NCI-H2196 (cell line): ENCODE data around the gene YBX1.

Experiments used
- DNase-seq: peaks from one replicate; lab custom pipeline; 2025; ENCODE audit not compliant: unreplicated experiment; lab: John Stamatoyannopoulos, UW

The YBX1 gene

DNA sequence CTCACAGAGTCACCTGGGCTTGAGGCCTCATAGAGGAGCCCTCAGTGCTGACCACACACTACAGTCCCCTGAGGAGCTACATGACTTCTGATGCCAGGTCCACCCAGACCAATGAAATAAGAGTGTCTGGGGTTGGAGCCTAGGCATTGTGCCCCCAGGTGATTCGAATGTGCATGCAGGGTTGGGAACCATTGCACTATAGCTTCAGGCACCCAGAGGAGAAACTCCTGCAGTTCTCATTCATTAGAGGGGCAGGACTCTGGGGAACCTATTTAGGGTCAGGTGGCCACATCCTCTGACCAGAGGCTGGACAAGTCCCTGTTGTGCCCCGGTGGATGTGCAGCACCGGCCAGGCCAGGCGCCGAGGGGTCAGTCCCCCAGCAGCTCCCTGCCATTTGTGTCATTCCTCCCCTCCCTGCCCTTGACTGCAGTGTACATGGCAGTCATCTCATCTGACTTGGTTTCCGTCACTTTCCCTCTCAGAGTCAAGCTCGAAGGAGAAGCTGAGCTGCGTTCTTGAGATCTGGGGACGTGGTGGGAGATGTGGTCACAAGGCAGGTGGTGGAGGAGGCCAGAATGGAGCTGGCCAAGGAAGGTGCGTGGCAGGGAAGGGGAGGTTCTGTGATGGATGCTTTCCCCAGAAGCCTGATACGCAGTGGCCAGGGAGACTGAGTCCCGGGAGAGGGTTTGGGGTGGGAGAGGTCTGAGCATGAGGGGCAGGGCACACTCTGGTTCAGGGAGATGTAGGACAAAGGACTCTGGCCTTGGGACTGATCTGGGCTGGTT, 51.4 kb downstream of the YBX1 start:
- DNase-seq: no peak

DNA sequence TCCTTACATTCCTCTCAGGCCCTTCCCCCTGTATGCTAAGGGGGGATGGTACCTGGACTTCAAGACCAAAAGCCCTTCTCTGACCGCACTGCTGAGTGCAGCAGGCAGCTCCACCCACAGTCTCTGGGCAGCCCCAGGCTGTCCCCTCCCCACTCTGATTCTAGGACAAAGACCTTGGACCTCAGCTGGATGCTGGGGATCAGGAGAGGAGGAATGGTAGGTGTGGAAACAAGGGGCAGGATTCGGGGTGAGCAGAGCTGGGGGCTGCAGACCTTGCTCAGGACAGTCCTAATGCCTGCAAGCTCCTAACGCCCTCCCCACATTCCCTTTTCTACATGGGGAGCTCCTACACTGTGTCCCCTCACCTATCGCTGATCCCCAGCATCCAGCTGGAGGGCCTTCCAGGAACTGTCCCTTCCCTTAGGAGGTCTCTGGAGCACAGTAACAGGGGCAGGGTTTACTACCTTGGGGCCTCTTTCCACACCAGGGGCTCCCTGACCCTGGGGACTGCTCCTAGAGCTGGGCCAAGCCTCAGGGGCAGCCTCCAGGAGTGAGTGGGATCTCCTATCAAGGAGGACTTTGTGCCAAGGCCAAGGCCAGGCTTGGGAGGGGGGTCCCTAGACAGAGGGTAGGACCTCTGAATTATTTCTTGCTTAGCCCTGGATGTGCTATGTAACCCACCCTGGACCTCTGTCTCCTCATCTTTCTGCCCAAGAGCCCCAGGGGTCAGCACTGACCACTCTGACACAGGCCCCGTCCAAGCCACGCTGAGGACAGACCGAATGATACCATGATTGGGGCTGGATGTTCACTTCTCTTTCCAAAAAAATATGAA, 52.2 kb downstream of the YBX1 start:
- DNase-seq: no peak

DNA sequence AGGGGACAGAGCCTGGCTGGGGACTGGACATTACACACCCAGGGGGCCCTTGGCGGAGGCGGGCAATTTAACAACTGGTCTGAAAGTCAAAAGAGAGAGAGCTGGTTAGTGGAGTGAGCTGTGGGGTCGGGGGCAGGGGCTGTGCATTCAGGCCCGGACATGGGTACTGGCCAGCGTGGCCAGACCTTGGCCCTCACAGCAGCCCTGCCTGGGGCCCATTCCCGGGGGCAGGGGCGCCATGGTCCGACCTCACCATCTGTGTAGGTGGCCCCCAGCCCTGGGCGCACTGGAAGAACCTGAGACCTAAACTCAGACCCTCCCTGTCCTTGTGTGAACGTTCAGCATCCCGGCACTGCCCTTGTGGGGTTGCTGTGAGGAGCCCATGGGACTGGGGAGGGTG, 52.8 kb downstream of the YBX1 start:
- DNase-seq: no peak

DNA sequence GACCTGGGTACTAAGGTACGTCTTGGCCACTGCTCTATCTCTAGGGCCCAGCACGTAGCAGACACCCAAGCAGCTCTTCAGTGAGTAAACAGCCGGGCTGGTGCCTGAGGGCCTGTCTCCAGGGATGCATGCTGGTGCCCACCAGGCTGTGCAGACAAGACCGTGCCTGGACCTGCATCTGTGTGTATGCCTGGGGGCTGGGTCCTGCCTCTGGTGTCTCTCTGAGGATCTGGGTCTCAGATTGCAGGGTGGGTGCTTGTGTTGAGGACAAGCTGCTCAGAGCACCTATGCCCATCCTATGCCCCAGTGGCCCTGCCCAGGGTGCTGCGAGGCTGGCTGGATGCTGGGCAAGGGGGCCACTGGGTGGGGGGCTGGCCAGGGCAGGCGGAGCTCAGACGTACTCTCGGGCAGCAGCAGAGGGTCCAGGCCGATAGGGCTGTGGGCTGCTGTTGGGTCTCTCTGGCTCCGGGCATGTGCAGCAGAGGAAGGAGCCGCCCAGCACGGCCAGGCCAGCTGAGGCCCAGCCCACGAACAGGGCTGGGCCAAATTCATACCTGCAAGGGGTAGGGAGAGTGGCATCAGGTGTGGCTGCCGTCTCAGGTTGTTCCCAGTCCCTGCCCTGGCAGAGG, 53.4 kb downstream of the YBX1 start:
- DNase-seq: no peak

DNA sequence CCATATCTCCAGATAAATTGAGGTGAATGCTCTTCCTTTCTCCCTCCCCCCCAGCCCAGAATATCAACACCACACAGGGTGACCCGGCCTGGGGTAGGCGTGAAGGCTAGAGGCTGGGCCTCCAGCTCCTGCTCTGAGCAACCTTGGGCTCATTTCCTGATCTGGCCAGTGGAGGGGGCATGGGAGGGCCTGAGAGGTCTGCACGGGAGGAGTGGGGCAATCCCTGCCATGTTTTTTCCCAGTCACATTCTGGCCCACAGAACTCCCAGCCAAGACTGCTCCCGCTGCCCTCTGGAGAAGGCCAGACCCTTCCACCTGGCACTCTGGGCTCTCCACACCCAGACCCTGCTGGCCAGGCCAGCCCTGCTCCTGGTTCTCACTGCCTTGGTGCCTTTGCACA, 53.9 kb downstream of the YBX1 start:
- DNase-seq: peak; percentile 11

DNA sequence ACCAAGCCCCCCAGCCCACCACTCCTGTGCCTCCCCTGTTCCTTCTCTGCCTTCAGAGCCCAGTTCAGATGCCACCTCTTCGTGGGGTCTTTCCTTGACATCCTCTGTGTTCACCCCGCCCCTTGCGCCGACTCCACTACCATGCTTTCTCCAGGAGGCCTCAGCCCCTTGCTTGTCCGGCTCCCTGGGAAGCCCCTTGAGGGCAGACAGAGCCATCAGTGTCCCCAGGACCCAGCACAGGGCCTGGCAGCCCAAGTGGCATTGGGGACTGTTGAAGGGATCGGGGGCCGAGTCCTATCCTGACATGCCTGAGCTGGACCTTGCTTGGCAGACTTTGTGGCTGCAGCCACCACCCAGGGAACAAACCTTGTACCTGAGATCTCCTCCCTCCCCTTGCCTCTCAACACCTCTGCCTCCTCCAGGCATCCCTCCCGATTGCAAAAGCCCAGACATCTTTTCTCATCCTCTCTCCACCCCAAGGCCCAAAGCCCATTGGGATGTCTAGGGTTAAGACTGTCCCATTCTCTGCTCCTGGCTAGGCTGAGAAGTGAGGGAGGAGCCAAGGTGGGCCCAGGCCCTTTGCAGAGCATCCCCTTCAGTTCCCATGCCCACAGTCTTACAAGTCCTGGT, 54.5 kb downstream of the YBX1 start:
- no peak for DNase-seq

DNA sequence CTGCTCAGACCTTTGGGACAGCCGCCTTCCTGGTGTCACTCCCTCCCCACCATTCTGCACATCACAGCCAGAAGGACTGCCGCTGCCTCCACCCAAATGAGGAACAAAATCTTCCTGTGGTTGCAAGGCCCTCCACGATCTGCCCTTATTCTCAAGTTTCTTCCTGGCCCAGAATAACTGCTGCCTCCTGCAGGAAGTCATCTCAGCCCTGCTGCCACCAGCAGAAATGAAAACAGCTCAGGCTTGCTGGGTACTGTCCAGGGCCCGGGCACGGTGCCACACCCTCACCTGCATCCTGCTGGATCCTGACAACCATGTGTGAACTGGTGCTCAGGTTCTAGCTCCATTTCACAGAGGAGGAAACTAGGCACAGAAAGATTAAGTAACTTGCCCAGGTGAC, 55.0 kb downstream of the YBX1 start:
- peak; percentile 78 for DNase-seq

DNA sequence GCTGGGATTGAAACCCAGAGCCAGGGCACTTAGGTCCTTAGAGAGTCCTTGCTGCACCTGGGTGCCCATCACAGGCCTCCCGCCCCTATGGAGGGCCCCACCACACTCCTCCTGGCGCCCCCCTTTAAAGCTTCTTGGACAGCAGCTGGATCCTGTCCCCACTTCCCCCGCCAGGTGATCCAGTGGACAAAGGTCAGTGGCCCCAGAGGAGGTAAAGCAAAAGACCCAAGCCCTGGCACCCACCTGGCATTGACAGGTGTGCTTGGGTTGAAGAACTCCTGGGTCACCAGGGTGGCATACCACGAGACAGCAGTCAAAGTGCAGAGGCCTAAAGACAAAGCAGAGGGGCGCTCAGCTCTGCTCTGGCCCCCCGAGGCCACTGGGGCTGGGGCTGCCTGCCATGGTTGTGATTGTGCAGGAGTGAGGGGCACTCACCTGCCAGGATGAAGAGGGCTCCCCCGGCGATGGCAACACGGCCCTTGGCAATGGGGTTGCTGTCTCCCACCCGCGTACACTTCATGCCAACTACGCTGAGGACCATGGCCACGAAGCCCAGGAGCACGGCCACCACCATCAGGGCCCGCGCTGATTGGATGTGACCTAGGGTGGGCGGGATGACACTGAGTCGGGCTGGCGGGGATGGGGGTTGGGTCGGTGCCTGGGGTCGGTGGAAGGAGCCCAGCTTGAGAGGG, 55.9 kb downstream of the YBX1 start:
- DNase-seq: no peak

DNA sequence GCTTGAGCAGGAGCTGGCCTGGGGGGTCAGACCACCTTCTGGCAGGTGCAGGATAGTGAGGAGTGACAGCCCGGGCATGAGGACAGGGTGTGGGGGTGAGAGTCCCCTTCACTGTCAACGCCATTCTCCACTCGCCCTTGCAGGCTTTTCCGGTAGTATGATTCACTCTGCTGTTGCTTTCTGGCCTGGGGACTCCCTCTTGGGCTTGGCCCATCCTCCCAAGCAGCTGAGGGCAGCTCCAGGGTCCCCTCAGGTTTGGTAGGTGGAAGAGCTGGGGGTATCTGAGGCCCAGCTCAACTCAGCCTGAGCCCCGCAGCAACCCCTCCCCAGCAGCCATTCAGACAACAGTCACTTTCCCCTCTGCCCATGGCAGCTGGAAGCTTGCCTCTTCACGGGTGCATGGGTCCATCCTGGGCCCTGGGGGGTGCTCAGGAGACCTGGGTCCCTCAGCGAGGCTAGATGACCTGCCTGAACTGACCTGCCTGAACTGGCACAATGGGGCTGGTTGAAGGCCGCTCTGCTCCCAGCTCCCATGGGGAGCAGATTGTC, 56.5 kb downstream of the YBX1 start:
- no peak for DNase-seq

DNA sequence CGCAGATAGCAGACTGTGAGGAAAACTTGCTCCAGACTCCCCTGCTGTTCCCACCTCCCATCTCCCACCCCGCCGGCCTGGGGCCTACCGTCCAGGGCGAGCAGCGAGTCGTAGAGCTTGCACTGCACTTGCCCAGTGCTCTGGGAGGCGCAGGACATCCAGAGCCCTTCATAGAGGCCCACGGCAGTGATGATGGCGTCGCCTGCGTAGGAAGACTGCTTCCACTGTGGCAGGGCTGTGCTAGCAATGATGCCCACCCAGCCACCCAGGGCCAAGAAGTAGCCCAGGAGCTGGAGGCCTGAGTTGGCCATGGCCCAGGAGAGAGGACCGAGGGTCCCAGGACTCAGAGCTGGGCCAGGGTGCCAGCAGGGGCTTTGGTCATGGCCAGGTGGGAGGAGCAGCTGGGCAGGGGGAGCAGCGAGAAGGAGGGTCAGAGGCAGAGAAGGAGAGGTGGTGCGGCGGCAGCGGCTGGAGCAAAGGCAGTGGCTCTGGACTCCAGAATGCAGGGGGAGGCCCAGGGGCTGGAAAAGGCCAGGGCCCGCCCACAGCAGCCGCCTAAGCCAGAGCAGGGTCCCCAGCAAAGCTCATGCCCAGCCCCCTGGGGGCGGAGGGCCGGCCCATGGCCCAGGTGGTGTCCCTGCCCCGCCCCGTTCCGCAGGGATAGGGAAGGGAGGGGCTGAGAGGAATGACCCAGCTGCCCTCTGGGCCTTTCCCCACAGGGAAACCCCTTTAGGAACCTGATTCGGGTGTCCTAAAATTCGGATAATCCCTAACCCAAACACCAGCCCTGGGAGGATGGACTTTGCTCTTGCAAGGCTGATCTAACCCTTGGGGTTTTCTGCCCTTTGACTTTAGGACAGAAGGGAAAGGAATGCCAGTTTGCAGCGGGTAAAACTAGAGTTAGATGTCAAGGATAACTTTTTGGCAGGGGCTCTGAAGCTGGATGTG, 57.8 kb downstream of the YBX1 start, which contains the start of gene CLDN19:
Gene CLDN19 (minus strand): TSS at position 484 of the 948 bp plus-strand sequence. CDS start 173 bp downstream, at position 311.
- DNase-seq: no peak

DNA sequence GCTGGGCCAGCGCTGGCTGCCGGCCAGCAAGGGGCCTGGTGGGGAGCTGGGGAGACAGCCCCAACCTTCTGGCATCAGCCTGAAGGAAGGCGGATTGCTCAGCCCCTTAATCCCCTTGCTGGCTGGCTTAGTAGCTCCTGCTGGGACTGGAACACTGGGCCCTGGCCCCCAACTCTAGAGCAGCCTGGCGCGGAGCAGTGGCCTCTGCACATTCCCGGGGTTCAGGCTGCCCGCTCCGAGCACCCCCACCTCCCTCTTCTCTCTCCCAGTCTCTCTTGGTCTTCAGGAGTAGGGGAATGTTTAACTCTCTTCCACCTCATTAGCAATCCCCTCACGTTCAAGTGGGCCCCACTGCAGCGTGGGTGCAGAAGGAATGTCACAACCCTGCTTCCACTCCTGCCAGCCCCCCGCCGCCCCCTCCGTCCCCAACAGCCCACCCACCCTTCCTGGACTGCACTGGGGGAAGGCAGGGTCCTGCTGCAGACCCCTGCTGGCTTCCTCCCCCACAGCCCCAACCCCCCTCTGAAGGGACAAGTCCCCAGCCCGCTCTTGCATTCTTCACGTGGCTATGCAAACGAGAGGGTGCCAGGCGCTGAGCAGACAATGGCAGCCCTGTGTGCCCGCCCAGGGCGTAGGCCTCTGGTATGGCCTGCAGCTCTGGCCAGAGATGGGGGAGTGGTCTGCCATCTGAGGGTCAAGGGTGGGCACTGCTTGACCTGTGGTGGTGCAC, 58.8 kb downstream of the YBX1 start:
- DNase-seq: no peak

DNA sequence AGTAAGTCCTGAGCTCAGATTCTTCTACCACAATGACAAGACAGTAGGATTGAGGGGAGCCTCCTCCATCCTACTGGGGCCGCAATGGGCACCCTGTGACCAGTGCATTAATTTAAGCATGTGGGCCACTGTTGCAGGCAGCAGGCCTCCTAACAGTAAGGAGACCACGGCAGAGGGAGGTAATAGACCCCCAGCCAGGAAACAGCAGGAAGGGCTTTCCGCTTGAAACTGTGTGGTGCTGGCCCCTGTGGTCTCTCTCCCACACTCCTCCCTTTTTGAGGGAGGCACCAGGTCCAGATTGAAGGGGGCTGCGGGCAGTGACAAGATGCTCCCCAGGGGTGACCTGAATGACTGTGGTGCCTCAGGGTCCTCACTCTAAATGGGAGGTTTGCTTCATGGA, 59.5 kb downstream of the YBX1 start:
- DNase-seq: no peak

DNA sequence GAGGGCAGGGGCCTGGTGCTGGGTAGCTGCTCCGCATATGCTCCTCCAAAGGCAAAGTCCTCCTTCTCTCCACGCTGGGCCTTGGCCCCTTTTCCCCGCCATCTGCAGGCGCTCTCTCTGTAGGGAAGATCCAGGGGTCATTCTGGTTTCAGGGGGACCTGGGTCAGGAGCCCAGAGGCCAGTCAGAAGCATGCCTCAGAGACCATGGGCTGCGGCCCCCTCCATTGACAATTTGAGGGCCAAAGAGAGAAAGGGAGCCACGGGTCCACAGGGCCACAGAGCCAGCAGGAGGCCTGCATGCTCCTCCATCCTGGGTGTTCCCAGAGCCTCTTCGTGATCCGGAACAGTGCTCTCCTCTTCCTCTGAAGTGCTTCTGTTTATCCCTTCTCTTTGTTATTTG, 59.9 kb downstream of the YBX1 start:
- no peak for DNase-seq

DNA sequence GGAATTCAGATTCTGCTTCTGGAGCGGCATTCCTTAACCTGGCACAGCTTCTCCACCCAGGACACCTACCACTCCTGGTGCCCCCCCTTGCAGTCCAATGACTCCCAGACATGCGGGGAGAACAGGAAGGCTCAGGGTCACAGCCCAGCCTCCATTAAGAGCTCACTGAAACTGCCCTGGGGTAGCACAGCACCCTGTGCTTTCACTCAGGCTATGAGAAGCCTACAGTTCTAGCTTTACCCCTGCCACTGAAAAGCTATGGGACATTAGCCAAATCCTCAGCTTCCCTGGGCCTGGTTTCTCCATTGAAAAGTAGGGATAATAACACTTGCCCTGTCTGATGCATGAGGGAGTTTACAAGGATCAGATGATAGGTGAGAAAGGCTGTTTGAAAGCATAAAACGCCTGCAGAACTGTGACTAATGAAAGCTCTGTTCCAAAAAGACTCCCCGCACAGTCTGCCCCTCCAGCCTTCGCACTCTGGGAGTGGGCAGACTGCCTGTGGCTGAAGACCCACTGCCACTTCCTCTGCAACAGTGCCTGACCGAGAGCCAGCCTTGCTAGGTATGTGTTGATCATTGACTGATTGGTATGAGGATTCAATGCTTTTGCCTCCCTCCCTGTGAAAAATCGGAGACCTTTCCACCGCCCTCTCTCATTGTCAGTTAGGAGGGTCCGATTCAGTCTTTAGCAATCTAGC, 60.5 kb downstream of the YBX1 start:
- no peak for DNase-seq

DNA sequence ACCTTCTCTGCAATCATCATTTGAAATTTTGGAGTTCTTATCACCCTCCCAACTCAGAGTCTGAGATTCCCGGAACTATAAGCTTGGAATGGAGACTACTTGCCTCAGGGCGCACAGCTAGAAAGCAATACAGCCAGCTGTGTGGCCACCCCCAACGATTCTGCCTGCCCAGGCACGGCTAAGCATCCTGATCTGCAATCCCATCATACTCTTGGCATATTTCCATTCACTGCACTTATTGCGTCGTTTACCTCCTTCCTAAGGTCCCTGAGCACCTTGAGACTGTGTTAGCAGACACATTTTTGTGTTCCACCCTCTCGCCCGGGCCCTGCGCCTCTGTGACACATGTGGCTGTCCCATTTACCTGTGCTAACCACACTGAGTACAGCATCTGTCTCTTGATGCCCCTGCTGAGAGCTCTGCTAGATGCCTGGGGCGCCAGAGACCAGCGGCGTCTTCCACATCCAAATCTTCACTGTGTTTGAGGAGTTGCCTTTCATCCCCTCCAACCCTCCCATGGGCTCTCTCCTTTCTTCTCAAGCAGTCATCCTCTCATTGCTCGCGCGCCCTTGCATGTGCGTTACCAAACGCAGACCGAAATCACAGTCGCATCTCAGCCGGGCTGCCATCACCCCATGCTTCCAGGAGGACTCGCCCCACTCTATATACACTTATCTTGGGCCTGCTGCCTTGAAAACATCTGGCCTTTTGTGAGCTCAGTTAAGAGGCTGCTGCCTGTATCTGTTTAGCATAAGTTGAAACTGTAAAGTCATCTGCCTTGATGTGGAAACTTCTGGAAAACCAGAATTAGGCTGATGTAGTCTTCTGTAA, 61.3 kb downstream of the YBX1 start:
- no peak for DNase-seq

DNA sequence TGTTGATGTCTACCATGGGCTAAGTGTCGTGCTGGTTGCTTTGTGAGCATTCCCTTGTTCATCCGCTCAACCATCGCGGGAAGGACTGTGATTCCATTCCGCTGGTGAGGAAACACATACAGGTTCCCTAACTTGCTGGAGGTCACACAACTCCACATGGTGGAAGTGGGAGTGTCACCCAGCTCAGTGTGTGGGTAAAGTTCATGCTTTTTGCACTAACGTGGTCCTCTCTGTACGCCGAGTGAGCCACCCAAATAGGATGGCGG, 61.9 kb downstream of the YBX1 start:
- DNase-seq: no peak

DNA sequence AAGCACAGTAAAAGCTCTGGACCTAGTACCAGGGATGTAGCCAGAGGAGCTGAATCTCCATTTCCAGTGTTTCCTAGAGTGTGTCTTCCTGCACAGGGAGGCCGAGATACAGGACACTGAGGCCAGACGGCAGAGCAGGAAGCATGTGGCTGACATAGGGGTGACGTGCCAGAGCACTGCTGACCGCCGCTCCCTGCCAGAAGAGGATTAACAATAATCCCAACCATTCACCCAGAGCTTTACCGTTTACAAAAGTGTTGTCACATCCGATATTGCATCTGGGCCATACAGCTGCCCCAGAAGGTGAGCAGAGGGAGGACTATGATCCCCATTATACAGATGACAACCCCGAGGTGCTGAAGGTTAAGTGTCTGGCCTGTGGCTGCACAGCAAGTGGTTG, 63.6 kb downstream of the YBX1 start:
- no peak for DNase-seq
